Activated CD8-positive, alpha-beta memory T cell treated with anti-CD3 and anti-CD28 coated beads for 4 hours (primary cell): ENCODE data around the gene ZDHHC16.
A peak's percentile ranks its signal among the peaks of the same experiment; 100 is the strongest.
"Not testable (repeated sequence)": the region's sequence is repeated elsewhere in the genome, so short reads cannot be mapped to it uniquely, and the experiment has no call there.

Experiments
- DNase-seq, 2 donors: peaks; one replicate each; pipeline ENCODE4 v3.0.0-alpha.2; 2020; ENCODE audit warnings: low read depth in 2 of 2

Gene ZDHHC16

GRCh38 chr10:97445722-97446639 lies at the start of gene ZDHHC16, which contains the start of gene EXOSC1:
ZDHHC16 (plus strand) TSS chr10:97446175; CDS start chr10:97451676, 5,501 bp downstream.
EXOSC1 (minus strand) TSS chr10:97446006; CDS start chr10:97445985, 21 bp downstream.
- peak; percentile 83 to 88 for DNase-seq

DNA sequence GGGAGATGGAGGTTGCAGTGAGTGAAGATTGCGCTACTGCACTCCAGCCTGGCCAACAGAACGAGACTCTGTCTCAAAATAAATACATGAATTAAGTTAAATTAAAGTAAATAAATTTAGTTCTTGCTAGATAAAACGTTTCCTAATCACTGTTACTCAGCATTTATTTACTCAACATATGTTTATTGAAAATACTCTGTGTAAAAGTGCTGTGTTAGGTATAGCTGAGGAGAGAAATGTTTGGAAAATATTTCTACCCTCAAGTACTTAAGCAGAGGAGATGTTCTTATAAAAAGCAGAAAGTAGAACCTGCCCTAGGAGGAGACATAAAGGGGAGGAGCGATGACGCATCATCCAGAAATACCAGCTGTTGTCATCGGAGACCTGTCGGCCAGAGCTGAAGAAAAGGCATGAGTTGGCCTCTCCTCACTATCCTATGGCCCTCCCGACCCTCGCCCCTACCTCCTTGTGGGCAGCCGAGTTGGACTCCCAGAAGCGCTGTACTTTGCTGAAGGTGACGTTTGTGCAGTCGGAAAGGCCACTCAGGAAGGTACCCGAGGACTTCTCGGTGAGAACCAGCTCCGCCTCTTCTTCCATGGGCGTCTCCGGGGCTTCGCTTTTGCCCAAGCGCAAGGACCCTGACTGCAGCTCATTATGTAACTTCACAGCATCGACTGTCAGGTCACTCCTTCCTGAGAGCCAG lies 46.0 kb upstream of the ZDHHC16 start:
- no peak for DNase-seq

- peak; percentile 70 to 77 for DNase-seq
These were observed 45.1 kb upstream of the ZDHHC16 start, which contains the start of gene RRP12 for GRCh38 chr10:97400665-97401454. RRP12 (minus strand) TSS chr10:97401340; CDS start chr10:97401231, 109 bp downstream.

GRCh38 chr10:97401455-97401919 lies 44.5 kb upstream of the ZDHHC16 start:
- no peak for DNase-seq

DNA sequence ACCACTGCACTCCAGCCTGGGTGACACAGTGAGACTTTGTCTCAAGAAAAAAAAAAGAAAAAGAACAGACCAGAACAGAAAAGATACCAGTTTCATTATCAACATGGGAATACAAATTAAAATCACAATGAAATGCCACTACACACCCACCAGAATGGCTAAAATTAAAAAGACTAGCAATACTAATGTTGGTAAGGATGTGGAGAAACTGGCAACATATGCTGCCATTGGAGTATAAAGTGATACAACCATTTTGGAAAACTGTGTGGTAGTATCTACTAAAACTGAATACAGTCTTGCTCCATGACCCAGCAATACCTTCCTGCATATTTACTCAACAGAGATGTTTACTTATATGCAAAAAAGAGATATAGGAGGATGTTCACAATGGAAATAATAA lies 41.9 kb upstream of the ZDHHC16 start:
- no peak for DNase-seq

GRCh38 chr10:97406064-97406463 lies 39.9 kb upstream of the ZDHHC16 start:
- DNase-seq = no peak

- DNase-seq = not testable (repeated sequence)
These were observed 39.5 kb upstream of the ZDHHC16 start for GRCh38 chr10:97406483-97406882.

- peak in 1 of 2 donors; percentile 56 for DNase-seq
These were observed 38.6 kb upstream of the ZDHHC16 start for GRCh38 chr10:97407211-97407951.

DNA sequence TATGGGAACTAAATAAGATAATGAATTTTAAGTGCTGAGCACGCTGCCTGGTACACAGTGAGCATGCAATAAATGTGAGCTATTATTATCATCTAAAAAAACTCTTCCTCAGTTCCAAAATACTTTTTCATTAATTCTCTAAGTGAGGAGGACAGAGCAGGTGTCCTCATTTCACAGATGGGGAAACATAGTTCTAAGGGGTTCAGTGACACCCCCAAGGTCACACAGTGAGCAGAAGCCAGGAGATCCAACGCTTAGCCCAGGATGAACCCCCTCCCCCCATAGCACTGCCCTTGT lies 38.1 kb upstream of the ZDHHC16 start:
- DNase-seq = no peak

- DNase-seq = no peak
These were observed 37.4 kb upstream of the ZDHHC16 start for GRCh38 chr10:97408496-97408992.

DNA sequence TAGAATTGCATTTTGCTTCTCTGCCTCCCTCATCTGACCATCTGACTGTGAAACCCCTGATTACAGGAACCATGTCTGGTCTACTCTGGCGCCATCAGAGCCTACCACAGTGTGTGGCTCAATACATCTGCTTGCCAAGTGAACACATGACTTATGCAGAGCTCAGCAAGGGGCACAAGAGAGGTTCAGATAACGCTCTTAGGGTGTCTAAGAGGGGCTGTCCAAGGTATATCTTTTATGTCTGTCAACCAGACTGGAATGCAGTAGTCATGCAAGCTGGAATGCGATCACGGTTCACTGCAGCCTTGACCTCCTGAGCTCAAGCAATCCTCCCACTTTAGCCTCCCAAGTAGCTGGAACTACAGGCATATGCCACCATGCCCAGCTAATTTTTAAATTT lies 34.6 kb upstream of the ZDHHC16 start:
- DNase-seq = no peak

DNA sequence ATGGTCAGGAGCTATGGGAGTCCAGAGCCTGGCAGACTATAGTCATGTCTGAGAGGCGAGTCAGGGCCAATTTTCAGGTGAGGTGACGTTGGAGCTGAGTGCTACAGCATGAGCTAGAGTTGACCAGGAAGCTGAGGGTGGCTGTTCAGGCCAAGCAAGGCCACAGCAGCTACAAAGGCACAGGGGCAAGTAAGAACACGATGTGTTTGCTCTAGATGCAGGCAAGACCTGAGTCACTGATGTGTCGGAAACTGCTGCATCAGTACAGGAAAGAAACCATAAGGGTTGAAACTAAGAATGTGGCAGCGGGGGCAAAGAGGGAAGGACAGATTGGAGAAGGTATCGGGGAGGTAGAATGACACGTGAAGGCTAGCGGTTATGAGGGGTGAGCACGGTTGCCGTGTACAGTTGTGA lies 33.1 kb upstream of the ZDHHC16 start:
- DNase-seq = no peak

GRCh38 chr10:97416565-97416964 lies 29.4 kb upstream of the ZDHHC16 start:
- DNase-seq = no peak

GRCh38 chr10:97423757-97424098 lies 22.2 kb upstream of the ZDHHC16 start:
- not testable (repeated sequence) for DNase-seq

- DNase-seq = peak; percentile 90 to 91
These were observed 19.8 kb upstream of the ZDHHC16 start, which contains the start of gene PGAM1 for GRCh38 chr10:97425964-97426775. PGAM1 (plus strand) TSS chr10:97426191; CDS start chr10:97426308, 117 bp downstream.

GRCh38 chr10:97426776-97427570 lies 19.0 kb upstream of the ZDHHC16 start:
- DNase-seq = no peak

GRCh38 chr10:97427571-97428179 lies 18.3 kb upstream of the ZDHHC16 start:
- no peak for DNase-seq

DNA sequence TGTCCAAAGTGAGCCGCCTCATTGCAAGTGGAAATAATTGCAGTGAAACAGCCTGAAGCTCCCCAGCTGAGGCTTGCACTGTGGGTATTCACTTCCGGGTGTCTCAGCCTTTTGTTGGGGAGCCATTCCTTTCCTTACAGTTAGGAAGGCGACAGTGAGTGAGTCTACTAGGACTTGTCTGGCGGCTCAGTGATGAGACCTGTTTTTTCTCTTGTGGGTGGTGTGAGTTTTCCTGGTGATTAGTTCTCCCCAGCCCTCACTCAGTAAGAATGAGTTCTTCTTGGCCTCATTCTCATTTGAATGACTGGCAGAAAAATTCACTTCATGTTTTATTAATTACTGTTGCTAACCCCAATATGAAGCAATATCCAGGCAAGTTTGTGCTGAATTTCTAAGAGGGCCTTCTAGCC lies 17.4 kb upstream of the ZDHHC16 start:
- DNase-seq = no peak

DNA sequence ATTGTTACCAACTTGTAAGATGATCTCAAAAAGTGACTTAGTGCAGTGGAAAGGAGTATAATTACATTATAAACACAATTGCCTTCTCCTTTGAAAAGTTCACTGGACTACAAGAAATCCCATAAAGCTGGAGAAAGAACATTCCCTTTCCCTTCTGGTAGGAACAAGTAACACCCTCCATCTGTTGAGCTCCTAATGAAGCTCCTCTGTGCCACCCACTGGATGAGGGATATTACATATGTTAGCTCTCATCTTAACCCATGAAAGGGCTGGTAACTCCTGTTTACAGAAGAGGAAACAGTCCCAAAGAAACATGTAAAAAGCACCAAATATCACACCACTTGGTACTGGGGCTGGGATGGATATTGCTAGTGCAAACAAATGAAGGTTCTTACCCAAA lies 11.9 kb upstream of the ZDHHC16 start:
- DNase-seq = no peak
